Erythroblast (primary cell): ENCODE results near the gene SLC7A5.
A peak's percentile ranks its signal among the peaks of the same experiment; 100 is the strongest.
"Not testable (repeated sequence)": the region's sequence is repeated elsewhere in the genome, so short reads cannot be mapped to it uniquely, and the experiment has no call there.

Source experiments
- DNase-seq, 2 experiments: peaks; one replicate each; lab custom pipeline; 2025; lab: John Stamatoyannopoulos, UW
- GATA1 ChIP-seq: IDR thresholded peaks from 2 replicates; pipeline ENCODE4 v1.6.1; 2011; ENCODE audit warnings: low read depth, mild to moderate bottlenecking, control low read depth, low read length, moderate library complexity
- POLR2A ChIP-seq: IDR thresholded peaks from 2 replicates; pipeline ENCODE4 v1.6.1; 2011; ENCODE audit warnings: mild to moderate bottlenecking, low read length

The SLC7A5 gene

DNA sequence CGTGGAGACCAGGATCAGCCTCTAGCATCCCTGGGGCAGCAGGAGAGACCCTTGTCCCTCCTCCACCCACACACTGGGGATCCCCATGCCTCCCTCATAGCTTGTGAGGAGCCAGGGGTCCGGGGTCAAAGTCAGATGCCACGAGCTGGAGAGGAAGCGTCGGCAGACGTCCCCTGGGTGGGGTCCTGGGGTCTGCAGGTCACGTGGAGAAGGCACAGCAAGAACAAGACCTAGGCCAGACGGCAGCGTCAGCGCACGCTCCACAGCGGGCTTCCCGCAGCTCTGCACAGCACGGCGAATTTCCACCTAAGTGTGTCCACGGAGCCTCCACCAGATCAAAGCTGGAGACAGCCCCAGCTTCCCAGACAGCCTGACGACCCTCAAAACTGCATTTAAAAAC is 49.3 kb downstream of the SLC7A5 start:
- no peak for TF ChIP-seq GATA1
- TF ChIP-seq POLR2A, result no peak
- DNase-seq, result no peak

DNA sequence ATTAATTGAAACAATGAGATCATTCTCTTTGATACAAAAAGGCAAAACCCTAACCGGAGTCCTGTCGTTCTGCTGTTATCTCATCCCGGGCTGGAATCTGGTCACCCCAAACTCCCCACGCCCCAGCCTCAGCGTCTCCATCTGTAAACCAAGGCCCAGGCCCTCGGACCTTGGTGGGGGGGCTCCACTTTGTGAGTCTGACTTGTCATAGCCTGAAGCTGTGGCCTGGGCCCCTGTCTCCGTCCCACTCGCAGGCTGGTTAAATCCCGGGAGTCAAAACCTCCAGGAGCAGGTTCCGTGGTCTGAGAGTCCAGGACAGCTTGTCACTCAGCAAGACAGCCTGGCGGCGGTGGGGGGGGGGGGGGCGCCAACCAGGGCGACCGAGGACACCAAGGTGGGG is 50.0 kb downstream of the SLC7A5 start:
- no peak for DNase-seq
- TF ChIP-seq POLR2A (no peak), GATA1 (no peak)

DNA sequence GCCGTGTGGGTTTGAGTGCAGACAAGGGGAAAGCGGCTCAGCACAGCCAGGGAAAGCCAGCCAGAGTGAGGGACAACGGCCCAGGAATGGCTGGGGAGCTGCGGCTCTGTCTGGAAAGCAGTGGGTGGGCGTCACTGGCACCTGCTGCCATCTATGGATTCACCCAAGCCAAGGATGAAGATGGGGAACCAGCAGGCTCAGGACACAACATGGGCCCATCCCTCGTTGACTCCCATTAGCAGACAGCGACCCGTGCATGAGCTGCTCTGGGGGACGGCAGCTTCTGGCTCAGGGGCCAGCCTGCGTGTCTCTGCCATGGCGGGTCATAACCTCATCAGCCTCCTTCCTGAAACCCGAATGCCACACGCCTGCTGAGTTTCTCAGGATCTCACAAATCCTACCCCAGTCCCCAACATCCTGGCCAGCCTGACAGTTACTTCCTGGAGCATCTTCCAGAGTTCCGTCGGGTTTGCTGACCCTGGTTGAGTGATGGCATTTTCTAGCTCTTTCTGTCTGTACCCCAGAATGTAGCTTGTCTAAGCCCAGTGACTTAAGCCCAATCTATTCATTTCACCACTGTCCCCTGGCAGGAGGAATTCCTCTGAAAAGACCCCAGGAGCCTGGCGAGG is 50.7 kb downstream of the SLC7A5 start:
- no peak for DNase-seq
- TF ChIP-seq GATA1, result no peak

DNA sequence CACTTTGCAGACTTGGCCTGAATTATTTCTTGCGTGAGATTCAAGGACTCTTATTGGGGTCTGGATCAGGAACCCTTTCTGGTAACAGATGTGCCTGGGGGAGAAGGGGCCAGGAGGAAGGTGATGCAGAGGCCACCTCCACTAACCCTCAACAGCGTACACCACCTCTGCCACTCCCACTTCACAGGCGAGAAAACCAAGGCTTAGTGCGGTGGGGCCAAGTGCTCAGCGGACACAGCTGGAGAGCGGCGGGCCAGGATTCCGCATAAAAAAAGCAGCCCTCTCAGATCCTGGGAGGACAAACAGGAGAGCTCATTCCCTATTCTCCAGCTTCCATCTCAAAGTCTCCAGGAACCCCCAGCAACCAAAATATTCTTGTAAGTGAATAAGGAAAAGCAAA is 51.4 kb downstream of the SLC7A5 start:
- TF ChIP-seq POLR2A (no peak), GATA1 (no peak)
- no peak for DNase-seq

DNA sequence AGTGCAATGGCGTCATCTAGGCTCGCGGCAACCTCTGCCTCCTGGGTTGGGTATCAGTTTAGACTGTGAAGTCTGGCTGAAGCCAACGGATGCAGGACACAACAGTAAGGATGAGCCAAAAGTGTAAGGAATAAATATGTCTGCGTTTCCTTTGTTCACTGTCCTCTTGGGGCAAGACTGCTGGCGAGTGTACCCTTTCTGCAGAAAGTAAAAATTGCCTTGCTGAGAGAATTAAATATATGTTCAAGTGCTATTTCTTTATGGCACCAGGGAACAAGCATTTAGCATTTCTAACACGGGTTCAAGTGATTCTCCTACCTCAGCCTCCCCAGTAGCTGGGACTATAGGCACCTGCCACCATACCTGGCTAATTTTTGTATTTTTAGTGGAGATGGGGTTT is 51.9 kb downstream of the SLC7A5 start:
- not testable (repeated sequence) for DNase-seq

DNA sequence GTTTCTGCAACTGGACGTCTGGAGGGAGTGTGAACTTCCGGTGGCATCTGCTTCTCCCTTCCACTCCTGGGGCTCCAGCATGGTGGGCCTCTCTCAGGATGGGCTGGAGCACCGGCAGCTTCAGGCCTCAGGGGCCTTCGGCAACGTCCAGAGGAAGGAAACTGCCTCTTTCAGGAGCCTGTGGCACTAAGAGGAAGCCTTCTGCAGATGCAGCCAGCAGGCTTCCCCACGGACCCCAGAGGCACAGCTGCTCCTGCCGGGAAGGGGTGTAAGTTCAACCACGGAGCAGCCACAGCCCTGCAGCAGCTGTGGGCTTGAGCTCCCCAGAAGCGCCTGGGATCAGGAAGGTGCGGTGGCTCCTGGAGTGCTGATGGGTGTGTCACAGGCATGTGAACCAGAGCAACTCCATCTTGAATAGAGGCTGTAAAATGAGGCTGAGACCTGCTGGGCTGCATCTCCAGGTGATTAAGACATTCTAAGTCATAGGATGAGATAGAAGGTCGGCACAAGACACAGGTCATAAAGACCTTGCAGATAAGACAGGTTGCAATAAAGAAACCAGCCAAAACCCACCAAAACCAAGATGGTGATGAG is 52.7 kb downstream of the SLC7A5 start:
- no peak for DNase-seq
- TF ChIP-seq POLR2A (no peak), GATA1 (no peak)

DNA sequence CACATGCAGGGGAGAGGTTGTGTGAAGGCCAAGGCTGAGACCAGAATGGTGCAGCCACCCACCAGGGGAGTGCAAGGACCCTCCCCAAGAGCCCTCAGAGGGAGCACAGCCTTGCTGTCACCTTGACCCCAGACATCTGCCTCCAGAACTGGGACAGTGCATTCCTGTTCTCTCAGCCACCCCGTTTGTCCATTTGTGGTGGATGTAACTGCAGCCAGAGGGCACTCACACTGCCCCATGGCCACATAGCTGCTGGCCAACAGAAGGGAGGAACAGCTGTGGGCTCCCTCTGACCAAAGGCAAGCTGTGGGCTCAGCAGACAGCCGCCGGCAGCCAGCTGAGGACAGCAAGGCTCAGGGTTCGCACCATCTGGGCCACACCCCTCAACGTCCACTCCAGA is 53.7 kb downstream of the SLC7A5 start:
- TF ChIP-seq GATA1, result no peak
- no peak for TF ChIP-seq POLR2A
- no peak for DNase-seq

DNA sequence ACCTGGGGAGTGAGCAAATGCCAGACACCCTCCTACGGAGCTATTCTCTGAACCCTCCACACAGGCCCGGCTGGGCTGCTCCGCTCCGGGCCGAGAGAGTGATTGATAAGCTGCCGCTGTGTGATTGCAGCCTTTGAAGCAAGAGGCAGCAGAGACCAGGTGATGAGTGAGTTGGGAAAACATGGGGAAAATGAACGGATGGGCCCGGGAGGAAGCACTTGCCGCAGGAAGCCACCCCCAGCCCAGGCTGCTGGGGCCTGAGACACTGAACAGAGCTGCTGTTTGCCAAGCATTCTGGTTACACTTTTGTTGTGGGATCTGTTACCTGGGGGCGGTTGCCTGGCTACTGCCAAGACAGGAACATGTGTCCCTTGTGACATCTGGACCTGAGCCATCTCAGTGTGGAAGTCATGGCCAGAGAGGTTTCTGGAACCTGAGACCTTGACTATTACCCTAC is 57.1 kb downstream of the SLC7A5 start:
- DNase-seq, result no peak
- TF ChIP-seq POLR2A (no peak), GATA1 (no peak)

DNA sequence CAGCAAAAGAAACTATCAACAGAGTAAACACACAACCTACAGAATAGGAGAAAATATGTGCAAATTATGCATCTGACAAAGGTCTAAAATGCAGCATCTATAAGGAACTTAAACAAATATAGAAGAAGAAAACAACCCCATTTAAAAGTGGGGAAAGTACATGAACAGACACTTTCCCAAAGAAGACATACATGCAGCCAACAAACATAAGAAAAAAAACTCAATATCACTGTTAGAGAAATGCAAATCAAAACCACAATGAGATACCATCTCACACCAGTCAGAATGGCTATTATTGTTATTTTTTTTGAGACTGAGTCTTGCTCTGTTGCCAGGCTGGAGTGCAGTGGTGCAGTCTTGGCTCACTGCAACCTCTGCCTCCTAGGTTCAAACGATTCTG is 57.9 kb downstream of the SLC7A5 start:
- not testable (repeated sequence) for DNase-seq

DNA sequence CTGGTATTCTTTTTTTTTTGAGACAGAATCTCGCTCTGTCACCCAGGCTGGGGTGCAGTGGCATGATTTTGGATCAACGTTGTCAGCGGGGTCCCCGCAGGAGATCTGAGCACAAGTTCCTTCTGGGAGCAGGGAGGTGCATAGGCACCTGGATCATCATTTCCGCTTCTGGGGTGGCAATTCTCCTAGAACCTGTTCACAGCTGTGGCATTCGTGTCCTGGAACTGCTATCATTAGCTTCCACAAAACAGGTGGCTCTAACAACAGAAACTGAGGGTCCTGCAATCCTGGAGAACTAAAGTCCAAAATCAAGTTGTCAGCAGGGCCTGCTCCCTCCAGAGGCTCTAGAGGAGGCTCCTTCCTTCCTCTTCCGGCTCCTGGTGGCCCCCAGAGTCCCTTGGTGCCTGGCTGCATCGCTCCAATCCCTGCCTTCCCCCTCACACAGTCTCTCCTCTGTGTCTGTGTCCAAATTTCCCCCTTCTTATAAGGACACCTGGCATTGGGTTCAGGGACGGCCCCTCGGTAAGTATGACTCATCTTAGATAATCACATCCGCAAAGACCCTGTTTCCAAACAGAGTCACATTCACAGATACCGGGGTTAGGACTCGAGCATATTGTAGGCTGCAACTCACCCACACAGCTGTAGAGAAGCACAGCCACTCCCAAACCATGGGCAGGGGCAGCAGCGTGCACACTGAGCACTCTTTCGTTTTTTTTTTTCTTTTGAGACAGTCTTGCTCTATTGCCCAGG is 60.0 kb downstream of the SLC7A5 start:
- DNase-seq, result no peak
- TF ChIP-seq POLR2A (no peak), GATA1 (no peak)

DNA sequence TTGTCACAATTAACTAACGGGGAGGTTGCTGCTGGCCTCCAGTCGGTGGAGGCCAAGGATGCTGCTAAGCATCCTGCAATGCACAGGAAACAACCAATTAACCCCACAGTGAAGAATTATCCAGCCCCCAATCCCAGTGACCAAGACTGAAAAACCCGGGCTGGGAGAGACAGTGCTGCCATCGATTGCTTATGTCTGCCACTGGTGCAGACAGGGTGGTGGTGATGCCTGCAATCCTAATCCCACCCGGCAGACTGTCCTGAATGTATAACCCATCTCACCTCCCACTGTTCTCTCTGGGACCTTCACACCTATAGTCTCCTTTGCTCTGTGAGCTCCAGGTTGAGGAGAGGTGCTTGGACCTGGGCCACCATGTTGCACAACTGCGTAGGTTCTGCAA is 61.2 kb downstream of the SLC7A5 start:
- no peak for TF ChIP-seq GATA1
- DNase-seq, result no peak

DNA sequence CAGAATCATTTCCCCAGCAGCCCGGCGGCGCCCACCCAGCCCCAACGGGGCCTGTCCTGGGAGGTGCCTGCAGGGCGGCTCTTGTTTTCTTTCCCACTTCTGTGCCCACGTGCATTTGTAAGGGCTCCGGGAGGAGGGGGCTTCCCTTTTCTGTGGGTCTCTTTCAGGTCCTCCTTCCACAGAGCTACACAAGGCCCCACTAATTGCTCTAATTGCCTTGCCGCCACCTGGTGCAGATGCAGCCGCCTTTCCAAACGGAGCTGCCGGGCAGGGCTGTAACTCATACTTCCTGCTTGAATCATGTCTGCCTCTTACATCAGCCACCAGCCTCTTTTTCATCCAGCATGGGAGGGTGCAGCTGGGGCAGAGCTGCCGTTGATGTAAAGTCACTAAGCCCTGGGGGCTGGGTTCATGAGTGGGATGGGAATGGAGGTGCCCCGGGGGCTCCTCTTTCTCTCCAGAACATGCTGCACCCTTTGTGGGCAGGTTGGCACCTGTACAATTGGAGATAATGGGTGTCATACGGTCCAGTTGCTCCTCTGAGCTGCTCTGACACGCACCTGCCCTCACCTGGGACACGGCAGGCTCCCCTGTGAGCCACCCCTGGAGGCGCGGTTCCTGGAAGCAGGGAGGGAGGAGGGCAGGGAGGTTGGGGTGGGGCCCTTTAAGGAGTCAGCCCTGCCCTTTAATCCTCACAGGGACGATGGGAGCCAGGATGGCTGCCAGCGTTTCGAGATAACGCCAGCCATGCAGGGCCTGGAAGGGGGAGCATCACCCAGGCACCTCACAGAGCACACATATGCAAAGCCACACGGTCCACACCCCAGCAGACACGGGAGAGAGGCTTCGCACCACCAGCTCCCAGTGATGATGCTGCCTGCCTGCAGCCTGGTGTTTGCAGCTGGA is 62.4 kb downstream of the SLC7A5 start:
- DNase-seq, result peak; percentile 82 to 92
- TF ChIP-seq GATA1 (no peak), POLR2A (peak; percentile 17)

DNA sequence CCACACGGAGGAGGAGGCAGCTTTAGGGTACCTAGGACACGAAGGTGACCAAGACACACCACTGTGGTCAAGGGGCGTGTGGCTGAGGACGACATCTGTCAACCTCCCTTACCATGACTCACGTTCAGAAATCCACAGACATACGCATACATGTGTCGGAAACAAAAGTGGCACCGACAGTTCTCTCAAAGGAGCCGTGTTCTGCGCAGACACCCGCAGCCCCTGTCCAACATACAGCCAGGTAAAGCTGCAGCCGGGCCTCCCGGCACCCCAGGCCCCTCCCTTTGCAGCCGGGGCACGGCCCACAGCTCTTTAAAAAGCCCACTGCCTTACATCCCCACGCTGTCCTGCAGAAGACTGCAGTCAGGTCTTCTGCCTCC is 63.1 kb downstream of the SLC7A5 start:
- DNase-seq, result peak in 1 of 2 experiments; percentile 61
- TF ChIP-seq POLR2A, result no peak

DNA sequence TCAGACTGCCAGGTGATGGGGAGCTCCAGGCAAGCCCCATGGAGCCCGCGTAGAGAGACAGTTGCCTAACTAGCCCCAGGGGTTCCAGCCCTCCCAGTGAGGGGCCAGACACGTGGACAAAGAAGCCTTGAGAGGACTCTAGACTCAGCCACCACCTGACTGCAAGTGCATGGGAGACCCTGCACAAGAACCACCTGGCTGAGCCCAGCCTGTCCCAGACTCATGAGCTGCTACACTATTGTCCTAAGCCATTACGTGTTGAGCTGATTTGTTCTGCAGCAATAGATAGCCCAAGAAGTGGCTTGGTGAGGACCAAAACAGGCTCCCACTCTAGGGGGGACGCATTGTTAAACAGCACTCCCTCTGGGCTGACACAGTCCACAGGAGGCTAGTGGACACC is 65.9 kb downstream of the SLC7A5 start:
- TF ChIP-seq GATA1 (no peak), POLR2A (no peak)
- DNase-seq, result no peak
